ENCODE measurements around the gene MYOZ3. TPM values are rescaled to one million over a fixed set of nuclear protein-coding genes. Genes with fewer than 3 reads are reported as not detected.

Gene MYOZ3
- total and polyA plus RNA-seq, 2 of the 8 experiments (the other 6 are each of a cell fraction or from before 2014, with no cell fraction given) = 9.6 to 19.1 TPM

DNA sequence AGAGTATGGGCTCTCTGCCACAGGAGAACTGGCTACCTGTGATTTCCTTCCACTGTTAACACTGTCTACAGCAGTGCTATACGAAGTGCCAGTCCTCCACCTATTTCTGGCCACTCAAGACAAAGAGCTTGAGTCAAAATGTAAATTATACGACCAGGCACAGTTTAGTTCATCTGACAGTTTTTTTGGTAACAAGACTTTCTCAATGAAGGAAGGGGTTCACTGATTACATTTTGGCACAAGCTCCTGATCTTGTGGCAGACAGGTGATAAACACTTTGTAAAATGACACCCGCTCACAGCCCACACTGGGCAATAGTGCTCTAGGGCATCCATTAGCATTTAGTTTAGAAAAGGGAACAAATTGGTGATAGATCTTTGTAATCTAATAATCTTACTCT lies 31.2 kb downstream of the MYOZ3 start:
- H4K8ac ChIP-seq (ENCODE audit: extremely low read depth, insufficient read depth, low read length) = no peak overlapping the region
- no peaks in the 10 kb centered on the region for H3K23me2 ChIP-seq (ENCODE audit: low read depth, low read length)
- no peak overlapping the region for H3K27ac ChIP-seq (ENCODE audit: low read depth, low read length)
- H3K79me2 ChIP-seq (ENCODE audit: control insufficient read depth in 1 of 2, insufficient read depth in 2 of 2, low read length in 2 of 2) = no peaks in the 10 kb centered on the region
- H3K9me3 ChIP-seq (ENCODE audit: insufficient read depth in 2 of 2, low read depth in 1 of 2, low read length in 1 of 2) = no peaks in the 10 kb centered on the region
- H2BK120ac ChIP-seq (replicated peaks; ENCODE audit: low read depth, low read length) = no peak overlapping the region
- no peaks in the 10 kb centered on the region for H3K4me1 ChIP-seq (replicated peaks in 1 of 4; ENCODE audit: control insufficient read depth in 3 of 4, insufficient read depth in 4 of 4, low read length in 3 of 4)
- H3K4ac ChIP-seq (replicated peaks; ENCODE audit: insufficient read length, low read depth, low read length) = no peak overlapping the region
- H2BK20ac ChIP-seq (ENCODE audit: low read length) = no peak overlapping the region
- no peak overlapping the region for H2AK5ac ChIP-seq (ENCODE audit: low read depth, low read length)
- H3K4me2 ChIP-seq (ENCODE audit: insufficient read depth in 1 of 2, low read depth in 2 of 2, low read length in 2 of 2) = no peak overlapping the region
- no peaks in the 10 kb centered on the region for H3K79me1 ChIP-seq (ENCODE audit: low read depth, low read length)
- FAIRE-seq = no peak
- no peak overlapping the region for H3K56ac ChIP-seq (replicated peaks; ENCODE audit: insufficient read length, low read depth, low read length)
- no peak overlapping the region for H3K23ac ChIP-seq (ENCODE audit: insufficient read length)
- H4K5ac ChIP-seq (ENCODE audit: insufficient read length, low read depth, low read length) = no peak overlapping the region
- H3K14ac ChIP-seq (ENCODE audit: insufficient read length) = no peak overlapping the region
- no peak for TF ChIP-seq ASH2L (IDR thresholded peaks at IDR 0.05; ENCODE audit: low read length)
- TF ChIP-seq HDAC2 (IDR thresholded peaks at IDR 0.05; ENCODE audit: borderline replicate concordance in 1 of 2, low read depth in 2 of 2, low read length in 2 of 2) = no peak
- TF ChIP-seq RXRA (IDR thresholded peaks at IDR 0.05; ENCODE audit: insufficient read depth, low read depth, low read length) = no peak
- TF ChIP-seq, protein P1, sequence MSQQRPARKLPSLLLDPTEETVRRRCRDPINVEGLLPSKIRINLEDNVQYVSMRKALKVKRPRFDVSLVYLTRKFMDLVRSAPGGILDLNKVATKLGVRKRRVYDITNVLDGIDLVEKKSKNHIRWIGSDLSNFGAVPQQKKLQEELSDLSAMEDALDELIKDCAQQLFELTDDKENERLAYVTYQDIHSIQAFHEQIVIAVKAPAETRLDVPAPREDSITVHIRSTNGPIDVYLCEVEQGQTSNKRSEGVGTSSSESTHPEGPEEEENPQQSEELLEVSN (IDR thresholded peaks at IDR 0.05) = no peak
- TF ChIP-seq SRF (IDR thresholded peaks at IDR 0.05; ENCODE audit: low read depth, low read length) = no peak
- TF ChIP-seq SP1 (IDR thresholded peaks at IDR 0.05; ENCODE audit: low read depth, low read length) = no peak
- TF ChIP-seq SAP30 (IDR thresholded peaks at IDR 0.05; ENCODE audit: insufficient read depth, insufficient replicate concordance, low read length) = no peak
- no peak for TF ChIP-seq KDM5A (IDR thresholded peaks at IDR 0.05; ENCODE audit: low read length)
- no peak for TF ChIP-seq GTF2F1 (IDR thresholded peaks at IDR 0.05; ENCODE audit: borderline replicate concordance, low read depth, low read length)
- no peak for TF ChIP-seq MAFK (IDR thresholded peaks at IDR 0.05; ENCODE audit: low read depth, low read length)
- no peak for TF ChIP-seq SIN3A (conservative IDR thresholded peaks at IDR 0.05 in 1 of 2, IDR thresholded peaks at IDR 0.05 in 1 of 2; ENCODE audit: low read depth in 1 of 2, low read length in 2 of 2)
- no peak for TF ChIP-seq CHD2 (IDR thresholded peaks at IDR 0.05; ENCODE audit: low read length)
- no peaks in the 10 kb centered on the region for H3K27me3 ChIP-seq (replicated peaks in 1 of 4; ENCODE audit: control insufficient read depth in 3 of 4, extremely low read depth in 1 of 4, insufficient read depth in 3 of 4, low read length in 3 of 4)
- no peak overlapping the region for H2BK12ac ChIP-seq (ENCODE audit: low read depth, low read length)
- WGBS, 2 experiments (ENCODE audit: extremely low coverage in 1 of 2, insufficient coverage in 1 of 2, insufficient read length in 1 of 2, insufficient replicate concordance in 2 of 2, low coverage in 1 of 2, low lambda C conversion rate in 2 of 2, missing lambda C conversion rate in 1 of 2) = 90% methylated on average over 3 of the region's 3 CpGs; no CpG with 5 or more reads in 1 of the 2 experiments
- no peak overlapping the region for H4K91ac ChIP-seq (replicated peaks; ENCODE audit: insufficient read length, low read length)
- POLR2A ChIA-PET (ENCODE audit: partially characterized antibody) = interaction anchor here (0.8 to 6.2 kb wide), 5 partner anchors 9 to 67 kb away, joined by 3 to 33 read pairs (median 4); partner anchors contain the start of genes DCTN4 and RBM22
- H3K9ac ChIP-seq (replicated peaks in 1 of 4; ENCODE audit: extremely low read depth in 1 of 4, low read depth in 3 of 4, low read length in 3 of 4) = no peak overlapping the region
- no peak overlapping the region for H3K18ac ChIP-seq (ENCODE audit: extremely low read depth, low read length)
- H2BK15ac ChIP-seq (ENCODE audit: low read length) = no peak overlapping the region
- no peaks in the 10 kb centered on the region for H4K20me1 ChIP-seq (replicated peaks in 1 of 2; ENCODE audit: control insufficient read depth in 1 of 2, insufficient read depth in 2 of 2, low read length in 2 of 2)
- peaks cover 29 to 66% (median 62%) of the 10 kb centered on the region in 4 experiments for H3K36me3 ChIP-seq (ENCODE audit: control insufficient read depth in 2 of 4, insufficient read depth in 4 of 4, low read length in 3 of 4)
- no peak overlapping the region for H2BK5ac ChIP-seq (ENCODE audit: low read depth, low read length)
- CTCF ChIA-PET (ENCODE audit: partially characterized antibody) = interaction anchor here (1.1 to 1.6 kb wide), 3 partner anchors 17 to 233 kb away, joined by 3 to 4 read pairs (median 4); no protein-coding TSS in a partner anchor
- no peak overlapping the region for H2AFZ ChIP-seq (ENCODE audit: low read length)
- H3K4me3 ChIP-seq (ENCODE audit: extremely low read depth in 1 of 4, insufficient read depth in 2 of 4, low read depth in 3 of 4, low read length in 4 of 4) = no peak overlapping the region
- no peak for DNase-seq (ENCODE audit: low read depth in 1 of 2, low spot score in 2 of 2)
